Measurements from ENCODE around the gene C1orf74.

The C1orf74 gene

DNA sequence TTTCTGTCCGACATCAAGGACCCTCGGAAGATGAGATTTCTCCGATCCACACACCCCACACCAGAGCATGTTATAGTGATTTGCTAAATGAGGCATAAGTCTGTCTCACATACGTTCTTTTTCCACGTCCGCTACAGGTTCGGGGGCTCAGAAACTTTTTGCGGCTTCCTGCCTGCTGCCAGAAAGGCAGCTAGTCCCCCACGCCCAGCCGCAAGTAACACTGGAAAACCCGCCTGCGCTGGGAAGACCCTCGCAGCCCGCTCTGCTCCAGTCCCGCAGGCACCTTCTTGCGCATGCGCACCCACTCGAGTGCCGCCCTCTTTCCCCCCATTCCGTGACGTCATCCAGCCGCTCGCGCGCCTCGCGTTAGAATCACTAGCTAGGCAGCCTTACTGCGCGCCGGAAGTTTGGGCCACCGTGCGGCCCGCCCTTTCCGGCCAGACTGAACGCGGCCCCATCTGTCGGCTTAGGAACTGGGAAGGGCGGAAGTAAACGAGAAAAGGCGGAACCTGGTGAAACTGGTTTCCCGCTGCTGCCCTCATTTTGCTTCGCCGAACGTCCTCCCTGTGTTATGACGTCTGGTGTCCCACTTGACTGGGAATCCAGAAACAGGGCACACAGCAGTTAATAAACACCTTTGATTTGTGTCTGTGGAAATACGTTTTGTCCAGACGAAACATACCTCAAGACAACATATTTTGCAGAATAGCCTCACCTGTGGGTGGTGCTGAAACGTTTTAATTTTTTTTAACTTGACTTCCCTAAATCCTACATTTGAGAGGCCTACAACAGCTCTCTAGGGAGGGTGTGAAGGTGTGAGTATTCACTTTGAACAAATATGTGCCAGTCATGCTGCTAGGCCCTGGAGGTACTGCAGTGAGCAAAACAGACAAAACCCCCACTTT lies at the start of gene C1orf74:
C1orf74 (minus strand) TSS at position 295 of the 905 bp plus-strand sequence. CDS start 925 bp downstream, outside the sequence.
- DNase-seq = peak; percentile 98

DNA sequence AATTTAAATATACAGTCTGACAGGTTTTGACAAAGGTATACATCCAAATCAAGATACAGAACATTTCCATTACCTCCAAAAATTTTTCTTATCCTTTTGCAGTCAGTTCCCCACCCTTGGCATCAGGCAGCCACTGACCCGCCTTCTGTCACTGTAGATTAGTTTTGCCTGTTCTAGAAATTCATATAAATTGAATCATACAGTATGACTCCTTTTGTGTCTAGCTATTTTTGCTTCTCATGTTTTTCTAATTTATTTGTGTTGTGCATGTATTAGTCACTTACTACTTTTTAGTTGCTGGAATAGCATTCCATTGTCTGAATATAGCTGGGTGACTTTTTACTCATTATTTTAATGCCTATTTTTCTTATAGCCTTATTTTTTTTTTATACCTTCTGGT lies 47.3 kb upstream of the C1orf74 start:
- peak; percentile 78 for DNase-seq

DNA sequence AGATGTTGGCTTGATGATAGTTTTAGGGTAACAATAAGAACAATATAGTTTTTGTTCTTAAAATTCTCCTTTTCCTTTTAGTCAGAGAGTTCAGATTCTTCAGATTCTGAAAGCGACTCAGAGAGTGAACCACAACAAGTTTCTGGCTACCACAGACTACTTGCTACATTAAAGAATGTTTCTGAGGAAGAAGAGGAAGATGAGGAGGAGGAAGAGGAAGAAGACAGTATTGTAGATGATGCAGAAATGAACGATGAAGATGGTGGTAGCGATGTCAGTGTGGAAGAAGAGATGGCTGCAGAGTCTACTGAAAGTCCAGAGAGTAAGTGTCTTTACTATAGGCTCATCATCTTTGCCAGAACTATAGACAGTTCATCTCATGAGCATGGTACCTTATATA lies 46.4 kb upstream of the C1orf74 start:
- DNase-seq = no peak

DNA sequence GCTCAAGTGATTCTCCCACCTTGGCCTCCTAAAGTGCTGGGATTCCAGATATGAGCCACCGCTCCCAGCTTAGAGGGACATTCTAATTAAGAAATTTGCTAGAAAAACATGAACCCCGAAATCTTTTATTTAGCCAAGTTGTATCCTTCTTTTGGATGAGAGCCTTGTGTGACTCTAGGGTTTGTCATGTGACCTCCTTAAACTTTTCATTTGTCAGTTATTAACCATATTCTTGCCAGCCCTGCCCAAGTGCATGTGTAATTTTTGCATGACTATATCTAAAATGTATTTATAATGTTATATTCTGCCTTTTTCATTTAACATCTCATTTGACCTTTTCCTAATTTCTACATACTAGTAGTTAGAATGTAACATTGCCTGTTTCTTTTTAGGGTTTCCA lies 45.4 kb upstream of the C1orf74 start:
- DNase-seq = no peak

DNA sequence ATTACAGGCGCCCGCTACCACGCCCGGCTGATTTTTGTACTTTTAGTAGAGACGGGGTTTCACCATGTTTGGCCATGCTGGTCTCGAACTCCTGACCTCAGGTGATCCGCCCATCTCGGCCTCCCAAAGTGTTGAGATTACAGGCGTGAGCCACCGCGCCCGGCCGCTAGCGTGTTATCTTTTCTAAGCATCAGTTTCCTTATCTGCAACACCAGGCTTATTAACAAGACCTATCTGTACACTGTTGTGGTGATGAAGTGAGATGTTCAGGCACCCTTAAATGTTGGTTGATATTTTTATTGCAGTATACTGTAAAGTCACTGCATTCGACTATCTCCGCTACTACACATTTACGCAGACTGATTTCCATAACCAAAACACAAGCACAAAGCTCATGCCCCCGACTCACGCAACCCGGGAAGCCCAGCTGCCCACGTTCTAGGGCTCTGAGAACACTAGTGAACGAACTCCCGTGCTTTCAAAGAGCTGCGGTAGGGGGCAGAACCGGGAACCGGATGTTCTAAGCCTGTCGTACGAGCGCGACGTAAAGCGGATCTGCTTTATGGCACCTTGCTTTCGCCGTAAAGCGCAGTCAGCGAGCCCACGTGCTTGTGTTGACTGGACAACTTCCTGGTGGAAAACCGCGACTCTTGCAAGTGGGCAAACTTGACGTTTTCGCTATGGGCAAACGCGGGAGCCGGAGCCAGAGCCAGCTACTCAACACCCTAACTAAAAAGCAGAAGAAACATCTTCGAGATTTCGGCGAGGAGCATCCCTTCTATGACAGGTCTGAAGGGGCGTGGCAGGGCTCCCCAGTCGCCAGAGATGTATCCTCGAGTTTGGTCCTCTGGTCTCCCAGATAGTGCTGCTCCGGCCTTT lies 43.3 kb upstream of the C1orf74 start, which contains the start of gene UTP25:
UTP25 (plus strand) TSS at position 589 of the 879 bp plus-strand sequence; CDS start at position 681, 92 bp downstream.
- peak; percentile 97 for DNase-seq

DNA sequence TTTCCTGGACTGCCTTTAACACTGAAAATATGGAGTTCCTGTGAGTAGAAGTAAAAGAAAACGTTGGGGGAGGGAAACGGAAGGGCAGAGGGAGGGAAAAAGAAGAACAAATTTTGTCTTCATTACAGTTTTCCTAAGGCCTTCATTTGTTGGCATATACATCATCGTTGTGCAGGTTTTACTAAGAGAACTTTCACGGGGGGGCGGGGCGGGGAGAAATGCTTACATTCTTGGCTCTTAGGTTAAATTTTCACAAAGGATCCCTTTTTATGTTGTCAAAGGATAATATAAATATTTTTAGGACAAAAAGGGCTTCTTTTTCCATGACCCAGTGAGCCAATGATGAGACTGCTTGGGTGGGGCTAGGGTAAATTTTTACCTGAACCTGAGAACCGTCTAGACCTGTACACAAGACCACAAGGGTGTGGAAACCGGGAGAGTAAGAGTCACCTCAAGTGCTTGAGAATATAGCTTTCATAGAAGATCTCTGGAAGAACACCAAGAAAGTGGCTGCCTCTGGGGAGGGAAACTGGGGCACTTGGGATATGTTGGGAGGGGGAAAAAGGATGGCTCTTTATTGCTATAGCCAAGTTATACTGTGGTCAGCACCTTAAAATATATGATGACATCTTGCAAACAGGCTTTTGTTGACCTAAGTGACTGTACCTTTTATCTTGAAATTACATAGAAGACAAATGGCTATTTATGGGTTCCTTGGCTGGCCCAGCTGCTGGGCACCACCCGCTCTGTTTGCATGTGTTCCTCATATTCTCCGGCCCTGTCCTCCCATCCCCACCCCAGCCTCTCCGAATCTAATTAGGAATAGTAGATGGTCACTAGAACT lies 41.5 kb upstream of the C1orf74 start:
- no peak for DNase-seq

DNA sequence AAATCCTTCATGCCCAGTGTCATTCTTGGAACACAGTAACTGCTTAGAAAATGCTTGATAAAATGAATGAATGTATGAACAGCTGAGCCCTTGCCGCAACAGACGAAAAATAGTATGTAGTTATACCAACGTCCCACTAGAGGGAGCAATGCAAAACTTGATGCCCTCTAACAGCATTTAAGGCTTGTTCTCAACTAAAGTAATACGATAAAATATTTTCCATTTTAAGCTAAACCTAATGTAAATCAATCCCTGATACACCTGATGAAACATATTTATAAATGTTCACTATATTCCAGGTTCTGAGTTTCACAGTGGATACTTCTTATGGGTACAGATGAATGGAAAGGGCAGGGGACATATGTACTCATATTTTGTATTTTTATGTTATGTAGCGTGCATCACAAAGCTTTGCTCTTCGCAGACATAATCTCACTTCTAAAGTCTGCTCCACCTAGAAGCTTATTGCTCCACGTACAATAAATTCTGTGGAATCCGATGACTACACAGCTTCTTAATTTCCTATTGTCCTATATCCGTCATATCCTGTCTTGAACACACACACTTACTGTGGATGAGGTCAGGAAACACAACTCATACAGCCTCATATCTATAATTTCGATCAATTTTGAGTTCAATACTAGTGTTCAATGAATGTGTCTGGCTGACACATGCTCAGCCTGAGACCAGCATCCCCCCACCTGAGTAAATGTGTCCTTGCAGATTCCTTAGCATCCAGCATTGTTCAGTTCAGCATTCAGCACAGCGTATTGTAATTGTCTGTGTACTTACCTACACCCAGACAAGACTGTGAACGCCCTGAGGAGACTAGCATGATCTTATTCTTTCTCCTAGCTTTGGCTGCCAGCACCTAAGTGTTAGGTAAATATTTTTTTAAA lies 39.0 kb upstream of the C1orf74 start:
- peak; percentile 84 for DNase-seq

DNA sequence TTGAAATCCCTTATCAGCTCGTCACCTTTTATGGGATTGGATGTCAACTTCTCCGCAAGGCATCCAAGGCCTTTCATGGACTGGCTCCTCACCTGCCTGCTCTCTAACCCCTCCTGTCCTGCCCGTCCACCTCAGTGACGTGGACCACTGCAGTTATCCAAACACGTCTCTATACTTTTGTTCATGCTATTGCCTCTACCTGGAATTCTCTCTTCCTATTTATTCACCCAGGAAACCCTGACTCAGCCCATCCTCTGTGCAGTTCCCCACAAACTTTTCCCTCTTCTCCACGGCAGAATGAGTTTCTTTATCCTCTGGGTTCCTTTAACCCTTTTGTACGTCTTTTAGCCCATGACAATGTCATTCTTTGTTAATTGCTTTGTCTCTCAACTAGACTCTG lies 38.3 kb upstream of the C1orf74 start:
- DNase-seq = no peak

DNA sequence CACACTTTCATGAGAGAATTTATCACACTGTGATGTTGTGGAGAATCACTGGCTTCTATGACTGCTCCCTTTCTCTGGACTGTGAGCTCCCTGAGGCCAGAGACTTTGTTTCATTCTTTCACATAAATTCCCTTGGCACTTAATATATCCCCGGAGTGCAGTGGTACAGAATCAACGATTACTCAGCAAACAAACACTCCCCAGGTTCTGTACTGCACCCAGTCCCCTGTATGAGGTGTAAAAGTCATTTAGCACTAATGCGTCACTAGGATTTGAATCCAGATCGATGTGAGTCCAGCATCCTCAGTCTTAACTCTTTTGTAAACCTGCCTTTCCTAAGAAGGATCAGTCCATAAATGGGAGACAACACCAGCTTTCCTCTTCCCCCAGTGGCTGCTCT lies 36.6 kb upstream of the C1orf74 start:
- DNase-seq = no peak

DNA sequence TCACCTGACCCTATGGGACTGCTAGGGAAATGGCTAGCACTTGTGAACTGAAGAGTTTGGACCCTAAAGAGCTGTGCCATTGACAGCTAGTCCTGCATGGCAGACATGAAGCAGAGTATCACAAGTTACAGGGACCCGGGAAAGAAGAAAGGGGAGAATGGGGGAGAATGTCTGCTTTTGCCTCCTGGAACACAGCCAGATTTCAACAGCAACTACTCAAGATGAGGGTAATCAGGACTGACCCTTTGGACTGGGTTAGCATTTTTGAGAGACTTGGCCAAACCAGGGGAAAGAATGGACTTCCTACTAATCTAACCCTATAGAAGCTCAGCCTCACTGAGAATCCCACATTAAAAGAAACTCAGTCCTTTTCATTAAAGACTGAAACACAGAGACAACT lies 34.7 kb upstream of the C1orf74 start:
- DNase-seq = no peak

DNA sequence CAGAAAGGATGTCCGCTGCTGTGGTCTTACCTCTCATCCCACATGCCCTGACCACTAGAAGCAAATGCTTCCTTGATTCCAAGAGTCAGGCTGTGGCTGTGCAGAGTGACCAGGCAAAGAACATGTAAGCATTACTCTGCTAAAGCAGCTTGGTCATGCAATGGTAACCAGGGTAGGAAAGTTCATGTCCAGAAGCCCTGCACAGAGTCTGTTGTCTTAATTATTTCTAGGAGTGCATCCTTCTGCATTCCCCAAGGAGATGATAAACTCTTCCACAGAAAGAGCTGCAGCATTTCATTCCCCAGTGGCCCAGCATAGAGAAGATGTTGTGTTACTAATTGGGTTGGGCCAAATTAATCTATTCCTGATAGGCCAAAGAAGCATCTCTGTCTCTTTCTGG lies 33.3 kb upstream of the C1orf74 start:
- no peak for DNase-seq

DNA sequence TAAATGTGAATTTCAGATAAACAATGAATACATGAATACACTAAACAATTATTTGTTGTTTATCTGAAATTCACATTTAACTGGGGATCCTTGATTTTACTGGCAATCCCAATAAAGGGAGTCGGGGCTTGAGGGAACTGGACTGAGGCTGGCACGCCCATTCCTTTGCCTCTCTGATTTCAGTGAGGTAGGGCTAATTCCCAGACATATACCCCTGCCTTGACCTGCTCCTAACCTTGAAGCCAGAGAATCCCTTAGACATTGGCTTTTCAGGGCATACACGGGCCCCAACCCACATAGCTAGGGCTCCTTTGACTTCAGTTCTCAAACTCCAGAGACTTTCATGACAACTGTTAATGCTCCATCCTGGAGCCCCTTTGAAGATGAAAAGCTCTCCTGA lies 32.6 kb upstream of the C1orf74 start:
- DNase-seq = no peak

DNA sequence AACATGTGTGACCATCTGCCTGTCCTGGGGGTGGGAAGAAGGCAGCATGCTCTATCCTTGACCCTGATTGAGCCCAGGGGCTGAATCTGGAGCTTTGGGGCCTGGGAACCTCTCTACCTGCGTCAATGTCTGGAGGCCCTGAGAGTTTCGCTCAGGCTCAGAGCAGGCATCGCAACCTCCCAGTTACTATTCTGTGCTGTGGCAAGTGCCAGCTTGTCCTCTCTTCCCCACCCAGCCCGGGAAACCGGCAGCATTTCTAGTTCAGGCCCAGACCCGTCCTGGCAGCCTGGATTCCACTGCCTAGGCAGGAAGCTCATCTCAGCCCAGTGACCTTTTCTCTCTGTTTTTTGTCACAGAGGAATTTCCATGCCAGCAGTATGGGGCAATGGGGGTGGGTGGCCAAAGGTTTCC lies 31.6 kb upstream of the C1orf74 start:
- DNase-seq = no peak

DNA sequence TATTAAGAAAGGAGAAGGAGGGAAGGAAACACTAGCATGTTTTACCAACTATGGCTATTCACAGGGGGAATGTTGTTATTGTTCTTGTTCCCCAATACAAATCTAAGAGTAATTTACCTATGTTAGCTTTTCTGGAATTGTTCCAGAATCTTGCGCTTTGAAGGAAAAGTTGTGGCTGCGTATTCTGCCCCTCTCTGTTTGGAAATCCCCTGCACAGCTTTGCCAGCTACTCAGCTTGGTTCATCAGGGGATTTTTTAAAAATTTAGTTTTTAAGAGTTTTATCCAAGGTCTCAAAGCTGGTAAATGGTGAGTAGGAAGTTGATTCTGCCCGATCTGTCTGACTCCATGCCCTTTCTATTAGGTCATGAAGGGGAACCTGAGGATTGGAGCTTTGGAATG lies 31.1 kb upstream of the C1orf74 start:
- no peak for DNase-seq

DNA sequence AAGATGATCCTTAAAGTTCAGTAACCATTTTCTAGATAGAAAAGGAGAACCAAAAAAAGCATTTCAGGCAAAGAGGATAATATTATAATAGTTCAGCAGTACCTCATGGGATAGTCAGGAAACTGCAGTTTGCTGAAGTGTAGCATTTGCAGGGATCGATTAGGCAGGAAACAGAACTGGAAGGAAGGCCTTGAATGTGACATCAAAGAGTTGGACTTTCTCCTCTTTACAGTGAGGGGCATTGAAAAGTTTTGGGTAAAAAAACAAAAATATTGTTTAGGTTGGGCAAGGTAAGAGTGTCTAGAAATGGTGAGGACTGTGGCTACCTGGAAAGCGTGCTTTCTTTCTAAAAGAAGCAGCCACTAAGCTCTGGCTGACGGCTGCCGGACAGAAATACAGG lies 29.5 kb upstream of the C1orf74 start:
- no peak for DNase-seq

DNA sequence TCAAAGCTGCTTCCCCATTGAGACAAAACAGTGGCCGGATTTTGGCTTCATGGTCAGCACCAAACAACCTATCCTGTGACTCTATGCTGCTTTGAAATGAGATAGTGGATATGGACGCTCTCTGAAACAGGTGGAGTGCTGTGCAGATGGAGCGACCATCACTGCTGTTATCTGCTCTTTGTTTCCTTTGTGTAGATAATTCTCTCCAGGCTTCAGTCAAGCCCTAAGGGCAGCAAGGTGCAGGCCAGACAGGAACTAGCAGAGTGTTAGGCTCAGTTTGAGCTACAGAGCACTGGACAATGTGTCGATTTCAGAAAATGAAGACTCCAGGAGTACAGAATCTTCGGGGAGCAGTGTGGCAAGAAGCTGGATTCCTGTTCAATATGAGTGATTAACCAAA lies 26.4 kb upstream of the C1orf74 start:
- DNase-seq = no peak

DNA sequence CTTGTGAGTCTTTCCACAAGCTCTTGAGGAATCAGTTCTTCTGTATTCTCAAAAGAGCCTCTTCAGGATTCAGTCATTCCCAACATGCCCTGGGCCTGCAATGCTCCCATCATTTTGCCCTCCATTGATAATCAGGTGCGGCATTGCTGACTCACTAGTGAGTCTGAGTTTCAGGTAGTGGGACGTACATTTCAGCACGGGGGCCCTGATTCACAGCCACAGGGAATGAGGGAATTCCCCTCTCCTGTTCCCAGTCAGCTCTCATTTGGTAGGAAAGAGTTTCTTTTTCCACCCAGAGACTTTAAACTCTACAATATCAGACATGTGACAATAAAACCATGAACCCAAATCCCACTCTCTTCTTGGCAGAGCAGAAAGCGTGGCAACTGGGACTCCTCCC lies 25.3 kb upstream of the C1orf74 start:
- DNase-seq = no peak

DNA sequence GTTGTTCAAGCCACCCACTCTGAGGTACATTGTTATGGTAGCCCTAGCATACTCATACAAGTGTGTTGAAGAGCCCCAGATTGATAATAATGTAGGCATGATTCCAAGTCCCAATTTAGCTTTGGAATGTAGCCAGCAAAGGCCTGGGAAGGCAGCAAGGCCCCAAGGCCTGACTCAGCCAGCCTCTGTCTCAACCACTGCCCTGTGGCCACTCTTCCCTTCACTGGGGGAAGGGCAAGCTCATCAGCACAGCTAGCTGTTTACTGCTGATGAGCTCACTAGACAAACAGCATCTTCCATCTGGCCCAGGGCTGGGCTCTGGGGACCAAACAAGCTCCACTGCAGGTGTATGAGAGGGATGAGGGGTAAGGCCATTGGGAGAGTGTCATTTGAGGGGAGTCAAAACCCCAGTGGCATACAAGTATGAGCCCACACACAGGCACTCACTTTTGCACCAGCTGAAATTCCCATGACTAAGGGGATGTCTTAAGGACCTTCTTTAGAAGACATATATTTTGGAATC lies 23.8 kb upstream of the C1orf74 start:
- DNase-seq = peak; percentile 92

DNA sequence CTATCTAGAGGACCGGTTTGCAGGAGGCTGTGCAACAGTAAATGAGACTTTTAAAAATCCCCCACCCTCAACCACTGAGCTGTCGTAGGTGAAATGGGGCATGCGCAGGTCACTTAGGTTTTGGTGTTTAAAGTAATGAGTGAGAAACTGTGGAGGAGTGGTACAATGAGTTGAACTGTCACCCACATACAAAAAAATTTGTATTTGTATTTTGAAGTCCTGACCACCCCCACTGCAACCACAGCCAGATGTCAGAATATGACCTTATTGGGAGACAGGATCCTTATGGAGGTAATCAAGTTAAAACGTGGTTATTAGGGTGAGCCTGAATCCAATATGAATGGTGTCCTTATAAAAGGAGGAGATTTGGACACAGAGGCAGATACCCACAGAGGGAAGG lies 23.1 kb upstream of the C1orf74 start:
- DNase-seq = no peak

DNA sequence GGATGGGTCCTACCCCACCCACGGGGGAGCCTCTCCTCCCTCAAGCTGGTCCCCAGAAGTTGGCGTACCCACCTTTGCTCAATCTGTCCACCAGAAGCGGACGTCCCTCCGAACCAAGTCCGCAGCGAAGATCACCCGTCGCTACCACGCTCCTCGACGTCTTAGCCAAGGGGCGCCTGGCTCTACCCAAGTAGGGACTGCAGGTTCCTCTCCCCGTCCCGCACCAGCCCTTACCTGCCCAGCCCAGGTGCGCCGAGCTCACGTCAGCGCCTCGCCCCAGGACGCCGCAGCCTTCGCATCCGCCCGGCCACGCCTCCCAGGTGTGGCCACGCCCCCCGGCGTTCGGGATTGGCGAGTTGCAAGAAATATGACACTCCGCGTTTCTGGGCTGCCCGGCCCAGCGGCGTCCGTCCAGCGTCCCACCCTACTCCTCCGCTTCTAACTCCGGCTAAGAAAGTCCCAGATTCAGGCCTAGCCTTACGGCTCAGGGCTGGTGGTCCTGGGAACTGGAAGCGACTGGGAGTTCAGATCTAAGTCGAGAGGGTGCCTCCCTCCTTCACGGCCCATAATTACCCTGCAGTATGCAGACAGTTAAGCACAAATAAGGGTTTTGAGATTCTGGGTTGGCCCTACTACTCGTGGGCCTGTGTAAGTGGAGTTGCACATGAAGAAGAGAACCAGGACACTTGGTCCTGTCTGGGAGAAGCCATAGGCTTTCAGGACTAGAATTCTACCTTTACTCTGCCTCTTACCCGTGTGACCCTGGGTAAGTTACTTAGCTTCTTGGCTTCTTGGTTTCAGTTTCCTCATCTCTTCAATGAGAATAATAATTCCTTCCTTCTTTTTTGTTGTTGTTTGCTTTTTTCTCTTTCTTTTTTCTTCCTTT lies 21.8 kb upstream of the C1orf74 start, which contains the start of gene IRF6:
IRF6 (minus strand) TSS at position 268 of the 886 bp plus-strand sequence. CDS start 4,729 bp downstream, outside the sequence.
- peak; percentile 65 for DNase-seq
